Measurements from ENCODE around the gene LAPTM5. TPM values are rescaled to one million over a fixed set of nuclear protein-coding genes. Genes with fewer than 3 reads are reported as not detected.

Gene LAPTM5
- total RNA-seq, 1 donor from 2014 or later = 0.77 TPM

- H3K4me3 Mint-ChIP-seq (ENCODE audit: unreplicated experiment) = no peak overlapping the region
- Histone ChIP-seq H4K20me1 (ENCODE audit: insufficient read depth, low read length) (no peaks in the 10 kb centered on the region), H3K4me2 (ENCODE audit: low read length) (no peak overlapping the region), H2AFZ (ENCODE audit: low read depth, low read length) (no peak overlapping the region), H3K27ac (ENCODE audit: low read depth, low read length) (no peak overlapping the region), H3K9ac (ENCODE audit: low read length) (no peak overlapping the region), H3K4me3 (ENCODE audit: insufficient read depth, low read depth, low read length) (no peak overlapping the region), H3K27me3 (ENCODE audit: insufficient read depth, low read length) (peaks cover 5% of the 10 kb centered on the region), H3K36me3 (ENCODE audit: insufficient read depth, low read length) (no peaks in the 10 kb centered on the region), H3K4me1 (ENCODE audit: insufficient read depth, low read length) (no peaks in the 10 kb centered on the region), H3K9me3 (ENCODE audit: insufficient read depth, low read depth, low read length) (no peaks in the 10 kb centered on the region), H3K79me2 (ENCODE audit: insufficient read depth, low read length) (no peaks in the 10 kb centered on the region)
- peaks cover 4% of the 10 kb centered on the region for H3K9me3 Mint-ChIP-seq (ENCODE audit: unreplicated experiment)
- peaks cover 18% of the 10 kb centered on the region for H3K27me3 Mint-ChIP-seq (ENCODE audit: low read depth, unreplicated experiment)
- DNase-seq (ENCODE audit: low read depth) = no peak
- FAIRE-seq = no peak
- no peak for TF ChIP-seq EZH2 (IDR thresholded peaks at IDR 0.05; ENCODE audit: insufficient read depth, low read length)
- no peak for TF ChIP-seq CTCF (IDR thresholded peaks at IDR 0.05; ENCODE audit: insufficient read depth, low read depth, low read length)
- H3K4me1 Mint-ChIP-seq (ENCODE audit: low read depth, unreplicated experiment) = peaks cover 12% of the 10 kb centered on the region
- peak overlapping the region; percentile 59 for H3K27ac Mint-ChIP-seq (ENCODE audit: unreplicated experiment)
- peaks cover 2% of the 10 kb centered on the region for H3K36me3 Mint-ChIP-seq (ENCODE audit: low read depth, unreplicated experiment)
These were observed 24.1 kb downstream of the LAPTM5 start for GRCh38 chr1:30733493-30733892.

GRCh38 chr1:30732277-30732996 is 25.1 kb downstream of the LAPTM5 start:
- no peak overlapping the region for H3K4me3 Mint-ChIP-seq (ENCODE audit: unreplicated experiment)
- TF ChIP-seq CTCF (IDR thresholded peaks at IDR 0.05; ENCODE audit: insufficient read depth, low read depth, low read length) (no peak), EZH2 (IDR thresholded peaks at IDR 0.05; ENCODE audit: insufficient read depth, low read length) (no peak)
- peaks cover 5% of the 10 kb centered on the region for H3K27me3 ChIP-seq (ENCODE audit: insufficient read depth, low read length)
- H3K4me3 ChIP-seq (ENCODE audit: insufficient read depth, low read depth, low read length) = no peak overlapping the region
- H3K9me3 ChIP-seq (ENCODE audit: insufficient read depth, low read depth, low read length) = no peaks in the 10 kb centered on the region
- H3K36me3 ChIP-seq (ENCODE audit: insufficient read depth, low read length) = no peaks in the 10 kb centered on the region
- H3K4me1 ChIP-seq (ENCODE audit: insufficient read depth, low read length) = peaks cover 8% of the 10 kb centered on the region
- no peaks in the 10 kb centered on the region for H3K9me3 Mint-ChIP-seq (ENCODE audit: unreplicated experiment)
- H3K36me3 Mint-ChIP-seq (ENCODE audit: low read depth, unreplicated experiment) = peaks cover 2% of the 10 kb centered on the region
- H3K4me2 ChIP-seq (ENCODE audit: low read length) = no peak overlapping the region
- FAIRE-seq (no peak), DNase-seq (ENCODE audit: low read depth) (peak; percentile 68)
- H3K79me2 ChIP-seq (ENCODE audit: insufficient read depth, low read length) = no peaks in the 10 kb centered on the region
- no peak overlapping the region for H3K9ac ChIP-seq (ENCODE audit: low read length)
- H3K27ac ChIP-seq (ENCODE audit: low read depth, low read length) = no peak overlapping the region
- H3K4me1 Mint-ChIP-seq (ENCODE audit: low read depth, unreplicated experiment) = peaks cover 21% of the 10 kb centered on the region
- H2AFZ ChIP-seq (ENCODE audit: low read depth, low read length) = no peak overlapping the region
- peaks cover 18% of the 10 kb centered on the region for H3K27me3 Mint-ChIP-seq (ENCODE audit: low read depth, unreplicated experiment)
- H3K27ac Mint-ChIP-seq (ENCODE audit: unreplicated experiment) = peak overlapping the region; percentile 59
- H4K20me1 ChIP-seq (ENCODE audit: insufficient read depth, low read length) = no peaks in the 10 kb centered on the region

GRCh38 chr1:30731806-30732276 is 25.7 kb downstream of the LAPTM5 start:
- Mint-ChIP-seq H3K27ac (ENCODE audit: unreplicated experiment) (no peak overlapping the region), H3K27me3 (ENCODE audit: low read depth, unreplicated experiment) (peaks cover 13% of the 10 kb centered on the region), H3K9me3 (ENCODE audit: unreplicated experiment) (no peaks in the 10 kb centered on the region), H3K4me3 (ENCODE audit: unreplicated experiment) (no peak overlapping the region), H3K4me1 (ENCODE audit: low read depth, unreplicated experiment) (peaks cover 21% of the 10 kb centered on the region), H3K36me3 (ENCODE audit: low read depth, unreplicated experiment) (no peaks in the 10 kb centered on the region)
- Histone ChIP-seq H3K9ac (ENCODE audit: low read length) (no peak overlapping the region), H3K4me1 (ENCODE audit: insufficient read depth, low read length) (peaks cover 8% of the 10 kb centered on the region), H3K36me3 (ENCODE audit: insufficient read depth, low read length) (no peaks in the 10 kb centered on the region), H3K27me3 (ENCODE audit: insufficient read depth, low read length) (peaks cover 5% of the 10 kb centered on the region), H2AFZ (ENCODE audit: low read depth, low read length) (no peak overlapping the region), H3K4me2 (ENCODE audit: low read length) (no peak overlapping the region), H3K9me3 (ENCODE audit: insufficient read depth, low read depth, low read length) (no peaks in the 10 kb centered on the region), H3K79me2 (ENCODE audit: insufficient read depth, low read length) (no peaks in the 10 kb centered on the region), H3K27ac (ENCODE audit: low read depth, low read length) (no peak overlapping the region), H4K20me1 (ENCODE audit: insufficient read depth, low read length) (no peaks in the 10 kb centered on the region), H3K4me3 (ENCODE audit: insufficient read depth, low read depth, low read length) (no peak overlapping the region)
- no peak for TF ChIP-seq CTCF (IDR thresholded peaks at IDR 0.05; ENCODE audit: insufficient read depth, low read depth, low read length)
- TF ChIP-seq EZH2 (IDR thresholded peaks at IDR 0.05; ENCODE audit: insufficient read depth, low read length) = no peak
- FAIRE-seq = no peak
- DNase-seq (ENCODE audit: low read depth) = no peak
